Lower lobe of right lung (tissue), 2 donors: ENCODE data around the gene USP19. TPM values are rescaled to one million over a fixed set of nuclear protein-coding genes. Genes with fewer than 3 reads are reported as not detected.

Source experiments
- ATAC-seq, 2 donors: fragments of 200-7000 bp; cut with Tn5 transposase; one replicate each; pipeline ENCODE4 v1.9.1; 2020 to 2022; ENCODE audit warnings: mild to moderate bottlenecking in 2 of 2, moderate library complexity in 2 of 2
- DNase-seq: peaks from one replicate; pipeline ENCODE4 v3.0.0-alpha.2; 2020
- H3K27ac ChIP-seq: fragments of 200-600 bp; one replicate; pipeline ENCODE4 v1.8.0; 2022
- H3K27me3 ChIP-seq: fragments of 200-600 bp; one replicate; pipeline ENCODE4 v1.8.0; 2022; ENCODE audit warnings: low read depth
- H3K36me3 ChIP-seq: fragments of 200-600 bp; one replicate; pipeline ENCODE4 v1.8.0; 2022; ENCODE audit warnings: mild to moderate bottlenecking
- H3K4me1 ChIP-seq: fragments of 200-600 bp; one replicate; pipeline ENCODE4 v1.8.0; 2022
- H3K4me3 ChIP-seq: fragments of 200-600 bp; one replicate; pipeline ENCODE4 v1.8.0; 2022; ENCODE audit warnings: mild to moderate bottlenecking
- H3K9me3 ChIP-seq: fragments of 200-600 bp; one replicate; pipeline ENCODE4 v1.8.0; 2022
- intact Hi-C: fragments of 100-400 bp; cut with DNase I; formaldehyde crosslinking; loops from one replicate; pipeline ENCODE4 v1.11.0; 2022
- total RNA-seq: library from RNA; stranded (reverse); fragmentation: NEBNext Ultra II Directional; extraction: Animal tissue kit (Norgen Biotek cat#: 25700); gene quantifications from one replicate; pipeline ENCODE4 v1.2.1, GENCODE V29; 2021
- TF ChIP-seq, protein P1 (sequence below): fragments of 200-600 bp; IDR thresholded peaks from one replicate; pipeline ENCODE4 v1.8.0; 2022; ENCODE audit warnings: antibody characterized with exemption, mild to moderate bottlenecking
- donor health status: DM: no; HTN: yes; CAD: no; lungs with severe emphysema.

The USP19 gene
- total RNA-seq, 1 donor from 2014 or later = 60.4 TPM

DNA sequence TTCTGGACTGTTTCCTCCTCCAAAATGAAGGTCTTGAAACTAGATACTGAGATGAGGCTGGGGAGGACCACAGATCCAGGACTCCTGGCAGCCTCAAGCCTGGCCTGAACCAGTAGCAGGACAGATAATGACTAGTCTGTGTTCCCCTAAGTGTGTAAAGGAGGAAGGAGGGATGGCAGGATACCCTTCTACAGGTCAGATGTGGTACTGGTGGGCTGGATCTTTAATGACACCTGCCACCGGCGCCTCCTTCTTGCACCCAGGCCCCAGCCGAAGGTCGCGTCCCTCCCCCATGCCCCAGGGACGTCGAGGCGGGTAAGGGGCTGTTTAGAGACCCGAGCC, 556 bp downstream of the USP19 start:
- Histone ChIP-seq H3K27me3 (no peaks in the 10 kb centered on the region), H3K36me3 (peaks cover 84% of the 10 kb centered on the region), H3K9me3 (no peaks in the 10 kb centered on the region), H3K27ac (peak overlapping the region; percentile 97), H3K4me3 (peak overlapping the region; percentile 99), H3K4me1 (peaks cover 20% of the 10 kb centered on the region)
- ATAC-seq (peak in 1 of 2 donors; percentile 7), DNase-seq (no peak)
- intact Hi-C loops = no loop called here
- TF ChIP-seq, protein P1, sequence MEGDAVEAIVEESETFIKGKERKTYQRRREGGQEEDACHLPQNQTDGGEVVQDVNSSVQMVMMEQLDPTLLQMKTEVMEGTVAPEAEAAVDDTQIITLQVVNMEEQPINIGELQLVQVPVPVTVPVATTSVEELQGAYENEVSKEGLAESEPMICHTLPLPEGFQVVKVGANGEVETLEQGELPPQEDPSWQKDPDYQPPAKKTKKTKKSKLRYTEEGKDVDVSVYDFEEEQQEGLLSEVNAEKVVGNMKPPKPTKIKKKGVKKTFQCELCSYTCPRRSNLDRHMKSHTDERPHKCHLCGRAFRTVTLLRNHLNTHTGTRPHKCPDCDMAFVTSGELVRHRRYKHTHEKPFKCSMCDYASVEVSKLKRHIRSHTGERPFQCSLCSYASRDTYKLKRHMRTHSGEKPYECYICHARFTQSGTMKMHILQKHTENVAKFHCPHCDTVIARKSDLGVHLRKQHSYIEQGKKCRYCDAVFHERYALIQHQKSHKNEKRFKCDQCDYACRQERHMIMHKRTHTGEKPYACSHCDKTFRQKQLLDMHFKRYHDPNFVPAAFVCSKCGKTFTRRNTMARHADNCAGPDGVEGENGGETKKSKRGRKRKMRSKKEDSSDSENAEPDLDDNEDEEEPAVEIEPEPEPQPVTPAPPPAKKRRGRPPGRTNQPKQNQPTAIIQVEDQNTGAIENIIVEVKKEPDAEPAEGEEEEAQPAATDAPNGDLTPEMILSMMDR = no peak

- no peak for ATAC-seq
- Histone ChIP-seq H3K4me1 (peaks cover 20% of the 10 kb centered on the region), H3K4me3 (peak overlapping the region; percentile 99), H3K36me3 (peaks cover 84% of the 10 kb centered on the region), H3K9me3 (no peaks in the 10 kb centered on the region), H3K27ac (peak overlapping the region; percentile 97), H3K27me3 (no peaks in the 10 kb centered on the region)
- no peak for DNase-seq
- TF ChIP-seq, protein P1 = no peak
- intact Hi-C loops = no loop called here
Observed at GRCh38 chr3:49119439-49119838, 1.2 kb downstream of the USP19 start.

DNA sequence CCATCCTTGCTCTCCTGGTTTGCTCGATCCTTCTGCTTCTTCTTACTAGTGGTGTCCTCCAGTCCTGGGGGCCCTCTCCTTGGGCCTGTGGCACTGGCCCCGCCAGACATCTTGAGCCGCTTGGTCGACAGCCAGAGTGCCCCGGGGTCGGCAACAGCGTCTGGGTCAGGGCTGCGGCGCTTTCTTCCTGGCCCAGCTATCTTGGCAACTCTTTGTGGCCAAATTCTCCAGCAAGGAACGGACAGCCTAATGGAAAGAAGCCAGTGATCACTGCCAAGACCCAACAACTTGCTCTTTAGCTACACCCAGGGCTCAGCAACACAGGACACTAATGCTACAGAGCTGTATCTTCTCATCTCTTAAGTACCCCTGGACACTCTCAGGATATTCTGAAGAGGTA, 1.6 kb downstream of the USP19 start:
- Histone ChIP-seq H3K9me3 (no peaks in the 10 kb centered on the region), H3K36me3 (peaks cover 84% of the 10 kb centered on the region), H3K27ac (peak overlapping the region; percentile 97), H3K27me3 (no peaks in the 10 kb centered on the region), H3K4me1 (peaks cover 20% of the 10 kb centered on the region), H3K4me3 (peak overlapping the region; percentile 99)
- ATAC-seq = no peak
- no peak for DNase-seq
- intact Hi-C loops = no loop called here
- TF ChIP-seq, protein P1 = no peak

DNA sequence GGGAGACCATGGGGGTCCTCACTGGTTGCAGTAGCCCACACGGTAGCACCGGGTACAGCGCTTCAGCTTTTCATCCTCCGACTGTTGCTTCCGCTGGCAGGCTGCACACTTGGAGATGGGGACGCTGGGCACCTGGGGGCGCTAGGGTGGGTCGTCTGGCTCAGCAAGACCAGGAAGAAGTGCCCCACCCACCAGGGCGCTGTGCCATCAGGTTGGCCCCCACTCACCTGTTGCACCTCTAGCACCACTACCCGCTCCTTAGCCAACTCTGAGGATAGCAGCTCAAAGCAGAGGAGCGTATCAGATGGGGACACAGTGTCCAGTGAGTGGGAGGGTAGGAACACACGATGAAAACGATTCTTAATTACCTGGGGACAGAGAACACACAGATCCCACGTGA, 8.4 kb downstream of the USP19 start:
- no peak for ATAC-seq

GRCh38 chr3:49111347-49111746, 9.3 kb downstream of the USP19 start:
- Histone ChIP-seq H3K27me3 (no peaks in the 10 kb centered on the region), H3K4me3 (no peak overlapping the region), H3K9me3 (no peaks in the 10 kb centered on the region), H3K27ac (no peak overlapping the region), H3K4me1 (no peaks in the 10 kb centered on the region), H3K36me3 (peaks cover 94% of the 10 kb centered on the region)
- ATAC-seq (no peak), DNase-seq (no peak)
- TF ChIP-seq, protein P1 = no peak
- intact Hi-C loops = no loop called here

More for the DNA sequence above, 8.4 kb downstream of the USP19 start:
- Histone ChIP-seq H3K9me3 (no peaks in the 10 kb centered on the region), H3K27ac (no peak overlapping the region), H3K36me3 (peaks cover 100% of the 10 kb centered on the region), H3K4me1 (no peaks in the 10 kb centered on the region), H3K4me3 (no peak overlapping the region), H3K27me3 (no peaks in the 10 kb centered on the region)
- intact Hi-C loops = no loop called here
- no peak for DNase-seq
- TF ChIP-seq, protein P1 = no peak

GRCh38 chr3:49110780-49111179, 9.8 kb downstream of the USP19 start:
- Histone ChIP-seq H3K9me3 (no peaks in the 10 kb centered on the region), H3K4me3 (no peak overlapping the region), H3K27ac (no peak overlapping the region), H3K4me1 (peaks cover under 1% of the 10 kb centered on the region), H3K36me3 (peaks cover 88% of the 10 kb centered on the region), H3K27me3 (no peaks in the 10 kb centered on the region)
- TF ChIP-seq, protein P1 = no peak
- DNase-seq = no peak
- no peak for ATAC-seq
- intact Hi-C loops = no loop called here
